Stomach (tissue), 9 donors: Measurements from ENCODE around the gene RTKN2. TPM values are rescaled to one million over a fixed set of nuclear protein-coding genes. Genes with fewer than 3 reads are reported as not detected.
A peak's percentile ranks its signal among the peaks of the same experiment; 100 is the strongest.

Experiments used
- DNase-seq, 2 donors: peaks; one replicate each; pipeline versions ENCODE4 v3.0.0 to v3.0.0-alpha.2; 2013 to 2019
- H3K27ac ChIP-seq, 5 donors: fragments of 200-600 bp in 4 of 5; sonication (generic) in 4 of 5; one replicate each; pipeline ENCODE4 v1.5.1; 2013 to 2019; ENCODE audit warnings: mild to moderate bottlenecking in 1 of 5, moderate library complexity in 1 of 5
- H3K27me3 ChIP-seq, 3 donors: fragments of 200-600 bp; sonication (generic); one replicate each; pipeline ENCODE4 v1.5.1; 2017 to 2019; ENCODE audit warnings: mixed run types in 1 of 3
- H3K36me3 ChIP-seq, 4 donors: fragments of 200-600 bp; sonication (generic); 1 replicate in 3 of 4; 2 replicates in 1 of 4; pipeline ENCODE4 v1.5.1; 2016 to 2019
- H3K4me1 ChIP-seq, 4 donors: fragments of 200-600 bp; sonication (generic); one replicate each; pipeline ENCODE4 v1.5.1; 2016 to 2019
- H3K4me3 ChIP-seq, 4 donors: fragments of 200-600 bp; sonication (generic) in 3 of 4; one replicate each; pipeline ENCODE4 v1.5.1; 2016 to 2019; ENCODE audit warnings: mild to moderate bottlenecking in 1 of 4
- H3K9me3 ChIP-seq, 4 donors: fragments of 200-600 bp; sonication (generic); one replicate each; pipeline ENCODE4 v1.5.1; 2016 to 2019
- CTCF ChIP-seq, 7 experiments: fragments of 450-650 bp in 4 of 7; fragments of 200-600 bp in 3 of 7; sonication (generic) in 3 of 7; IDR thresholded peaks; one replicate each; pipeline ENCODE4 v1.5.1; 2016 to 2019; ENCODE audit warnings: antibody characterized with exemption in 7 of 7, control low read depth in 2 of 7, mild to moderate bottlenecking in 1 of 7
- EP300 ChIP-seq: sonication (generic); formaldehyde crosslinking; IDR thresholded peaks from one replicate; pipeline ENCODE4 v1.6.1; 2017; ENCODE audit warnings: antibody characterized with exemption
- POLR2A ChIP-seq, 4 donors: fragments of 450-650 bp; IDR thresholded peaks; one replicate each; pipeline ENCODE4 v1.6.1; 2016; ENCODE audit warnings: antibody characterized with exemption in 4 of 4, control low read depth in 2 of 4, mild to moderate bottlenecking in 1 of 4, moderate library complexity in 1 of 4
- POLR2AphosphoS5 ChIP-seq, 3 donors: sonication (generic); formaldehyde crosslinking; IDR thresholded peaks; one replicate each; pipeline ENCODE4 v1.6.1; 2016; ENCODE audit warnings: antibody characterized with exemption in 3 of 3
- WGBS, 5 donors: extraction: QIAGEN DNeasy Blood & Tissue Kit in 3 of 5; methylation state at CpG; one replicate each; pipeline versions ENCODE4 v1.1.5 to v1.1.7; 2013 to 2018; 5-methylcytosine and 5-hydroxymethylcytosine counted together
- intact Hi-C: fragments of 100-400 bp; cut with DNase I; formaldehyde crosslinking; loops from one replicate; pipeline ENCODE4 v1.15.1; 2023; ENCODE audit warnings: low total_unique reads
- polyA plus RNA-seq, 3 donors: library from polyadenylated mRNA; stranded (reverse); fragments of 200-250 nt; gene quantifications; one replicate each; pipeline ENCODE4 v1.2.3, GENCODE V29; 2013
- total RNA-seq, 5 donors: library from RNA; depleted of rRNA; stranded (reverse); fragments of >200 nt; gene quantifications; one replicate each; pipeline versions ENCODE4 v1.1.0 to v1.2.3, GENCODE V29; 2014 to 2016
- donor health status: healthy with polysubstance abuse.
- donor health status: Bipolar disorder and iron deficiency.
- donor health status: healthy.

Gene RTKN2
- total and polyA plus RNA-seq, 8 donors: 0.15 to 8.4 (median 1.8) TPM; not detected in 2

DNA sequence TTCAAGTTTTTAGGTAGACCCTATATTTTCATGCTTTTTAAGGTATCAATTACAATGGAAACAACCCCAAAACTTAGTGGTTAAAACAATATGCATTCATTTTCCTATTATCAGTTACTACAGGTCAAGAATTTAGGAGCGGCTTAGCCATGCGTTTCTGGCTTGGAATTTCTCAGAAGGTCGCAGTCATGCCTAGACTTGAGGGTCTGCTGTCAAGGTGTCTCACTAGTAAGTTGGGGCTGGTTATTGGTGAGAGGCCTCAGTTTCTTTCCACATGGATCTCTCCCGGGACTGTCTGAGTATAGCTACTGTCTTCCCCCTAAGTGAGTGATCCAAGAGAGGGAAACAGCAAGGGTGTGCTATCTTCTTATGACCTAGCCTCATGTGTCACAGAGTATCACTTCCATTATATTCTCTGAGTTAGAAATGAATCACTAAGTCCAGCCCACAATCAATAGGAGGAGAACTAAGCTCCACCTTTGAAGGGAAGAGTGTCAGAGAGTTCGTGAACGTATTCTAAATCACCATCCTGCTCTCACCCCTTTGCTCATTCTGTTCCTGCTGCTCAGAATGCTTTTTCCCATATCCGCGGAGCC, 80.5 kb downstream of the RTKN2 start:
- DNase-seq: no peak
- H3K4me1 ChIP-seq: peaks cover 0 to 12% (median 0%) of the 10 kb centered on the region in 4 donors
- no peak overlapping the region for H3K4me3 ChIP-seq
- H3K9me3 ChIP-seq: no peaks in the 10 kb centered on the region
- no peak for TF ChIP-seq EP300
- TF ChIP-seq CTCF (IDR thresholded peaks at IDR 0.05): no peak
- no peak for TF ChIP-seq POLR2A (IDR thresholded peaks at IDR 0.05)
- TF ChIP-seq POLR2AphosphoS5 (IDR thresholded peaks at IDR 0.05): no peak
- H3K27ac ChIP-seq: no peak overlapping the region
- no peaks in the 10 kb centered on the region for H3K36me3 ChIP-seq
- WGBS, 5 donors: 90 to 96% (median 94%) methylated on average over 8 of the region's 8 CpGs
- intact Hi-C loops: no loop called here
- H3K27me3 ChIP-seq: no peaks in the 10 kb centered on the region

GRCh38 chr10:62186999-62187675, 81.5 kb downstream of the RTKN2 start:
- intact Hi-C loops: no loop called here
- no peak overlapping the region for H3K4me3 ChIP-seq
- DNase-seq: peak in 1 of 2 donors; percentile 8
- TF ChIP-seq POLR2A (IDR thresholded peaks at IDR 0.05): no peak
- no peak for TF ChIP-seq CTCF (IDR thresholded peaks at IDR 0.05)
- no peak for TF ChIP-seq EP300
- H3K27me3 ChIP-seq: no peaks in the 10 kb centered on the region
- H3K9me3 ChIP-seq: no peaks in the 10 kb centered on the region
- H3K4me1 ChIP-seq: peaks cover 0 to 13% (median 0%) of the 10 kb centered on the region in 4 donors
- no peaks in the 10 kb centered on the region for H3K36me3 ChIP-seq
- no peak overlapping the region for H3K27ac ChIP-seq
- WGBS, 5 donors: 50 to 68% (median 54%) methylated on average over 2 of the region's 2 CpGs

DNA sequence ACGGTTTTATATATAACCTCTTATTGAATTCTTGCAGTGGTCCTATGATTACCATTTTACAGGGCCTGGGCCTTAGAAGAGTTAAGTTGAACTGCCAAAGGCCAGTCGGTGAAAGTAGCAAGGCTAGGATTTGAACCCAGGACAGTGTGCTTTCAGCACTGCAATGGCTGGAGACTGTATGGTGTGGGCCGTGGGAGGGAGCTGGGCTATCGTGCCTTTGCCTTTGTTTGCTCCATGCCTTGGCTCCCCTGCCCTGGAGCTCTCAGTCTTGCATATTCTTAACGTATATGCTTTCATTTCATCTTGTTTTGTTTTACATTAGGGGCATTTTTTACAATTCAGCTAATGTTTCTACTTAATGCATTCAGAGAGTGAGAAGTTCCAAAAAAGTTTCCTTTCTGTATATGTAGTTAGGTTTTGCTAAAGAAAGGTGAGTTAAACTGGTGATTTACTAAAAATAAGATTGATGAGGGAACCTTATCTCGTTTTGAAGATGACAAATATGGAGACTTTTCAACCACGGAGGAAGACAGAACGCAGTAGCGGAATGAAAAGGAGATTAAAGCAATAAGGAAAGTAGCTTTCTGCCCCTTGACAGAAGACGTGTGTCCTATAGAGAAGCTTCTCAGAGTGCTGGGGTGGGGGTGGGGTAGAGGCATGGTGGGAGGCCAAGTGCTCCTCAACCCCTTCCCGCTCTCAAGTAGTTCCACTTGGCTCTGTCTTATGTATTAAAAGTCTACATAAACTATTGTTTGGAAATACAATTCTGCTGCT, 82.5 kb downstream of the RTKN2 start:
- Histone ChIP-seq H3K27me3 (no peaks in the 10 kb centered on the region), H3K9me3 (no peaks in the 10 kb centered on the region), H3K27ac (no peak overlapping the region), H3K4me3 (no peak overlapping the region), H3K4me1 (peaks cover 0 to 13% (median 0%) of the 10 kb centered on the region in 4 donors), H3K36me3 (no peaks in the 10 kb centered on the region)
- TF ChIP-seq CTCF (IDR thresholded peaks at IDR 0.05) (no peak), POLR2A (IDR thresholded peaks at IDR 0.05) (no peak), POLR2AphosphoS5 (IDR thresholded peaks at IDR 0.05) (no peak), EP300 (no peak)
- intact Hi-C loops: no loop called here
- peak in 1 of 2 donors; percentile 30 for DNase-seq
- WGBS, 5 donors: 71 to 83% (median 79%) methylated on average over 11 of the region's 11 CpGs
